Stimulated activated CD8-positive, alpha-beta memory T cell treated with anti-CD3 and anti-CD28 coated beads, Interleukin-15, amount 100 ng/mL, for 24 hours (primary cell): ENCODE measurements around the gene ADAMTSL5.

Experiments used
- DNase-seq: peaks from one replicate; pipeline ENCODE4 v3.0.0-alpha.2; 2020; ENCODE audit warnings: low read depth

ADAMTSL5 gene

GRCh38 chr19:1495799-1496713 is 16.8 kb downstream of the ADAMTSL5 start:
- DNase-seq = no peak

- no peak for DNase-seq
Observed at GRCh38 chr19:1495051-1495798, 17.6 kb downstream of the ADAMTSL5 start.

GRCh38 chr19:1494115-1494815 is 18.6 kb downstream of the ADAMTSL5 start:
- DNase-seq = no peak

GRCh38 chr19:1492474-1493006 is 20.3 kb downstream of the ADAMTSL5 start:
- DNase-seq = no peak

GRCh38 chr19:1491849-1492170 is 21.0 kb downstream of the ADAMTSL5 start:
- DNase-seq = no peak

- DNase-seq = no peak
Observed at GRCh38 chr19:1491114-1491848, 21.5 kb downstream of the ADAMTSL5 start, which contains the start of gene REEP6. Gene REEP6, plus strand, starts transcription at chr19:1491181. Its CDS starts 89 bp downstream, at chr19:1491270.

GRCh38 chr19:1490311-1491113 is 22.3 kb downstream of the ADAMTSL5 start, which contains the start of gene PCSK4:
Gene PCSK4, minus strand, starts transcription at chr19:1490350. Its CDS starts 4 bp downstream, at chr19:1490346.
- DNase-seq = peak; percentile 95

GRCh38 chr19:1489463-1490310 is 23.1 kb downstream of the ADAMTSL5 start:
- no peak for DNase-seq

GRCh38 chr19:1488282-1488601 is 24.6 kb downstream of the ADAMTSL5 start:
- no peak for DNase-seq

- no peak for DNase-seq
Observed at GRCh38 chr19:1487576-1488281, 25.1 kb downstream of the ADAMTSL5 start.

GRCh38 chr19:1486720-1487575 is 25.9 kb downstream of the ADAMTSL5 start:
- no peak for DNase-seq

GRCh38 chr19:1483979-1484428 is 28.8 kb downstream of the ADAMTSL5 start:
- DNase-seq = no peak

- no peak for DNase-seq
Observed at GRCh38 chr19:1483131-1483978, 29.5 kb downstream of the ADAMTSL5 start.

GRCh38 chr19:1482361-1483130 is 30.3 kb downstream of the ADAMTSL5 start:
- no peak for DNase-seq

GRCh38 chr19:1481893-1482360 is 30.9 kb downstream of the ADAMTSL5 start:
- no peak for DNase-seq

- DNase-seq = no peak
Observed at GRCh38 chr19:1481224-1481892, 31.5 kb downstream of the ADAMTSL5 start.
